Neural progenitor cell (in vitro differentiated cells): ENCODE measurements around the gene RUNX1. TPM values are rescaled to one million over a fixed set of nuclear protein-coding genes. Genes with fewer than 3 reads are reported as not detected.

Source experiments
- DNase-seq: peaks from one replicate; pipeline ENCODE4 v3.0.0-alpha.2; 2016; ENCODE audit warnings: low spot score
- H2AFZ ChIP-seq: fragments of 200-600 bp; sonication (generic); replicated peaks from 2 replicates; pipeline ENCODE4 v1.6.1; 2016; ENCODE audit warnings: antibody characterized with exemption
- H3F3A ChIP-seq: fragments of 200-600 bp; sonication (generic); 2 replicates; pipeline ENCODE4 v1.6.1; 2016; ENCODE audit warnings: antibody characterized with exemption, low read depth
- H3K27ac ChIP-seq: fragments of 200-600 bp; sonication (generic); 2 replicates; pipeline ENCODE4 v1.5.1; 2016; ENCODE audit warnings: mild to moderate bottlenecking
- H3K27me3 ChIP-seq: fragments of 200-600 bp; sonication (generic); 2 replicates; pipeline ENCODE4 v1.6.1; 2016; ENCODE audit warnings: mild to moderate bottlenecking, moderate library complexity
- H3K36me3 ChIP-seq: fragments of 200-600 bp; sonication (generic); 2 replicates; pipeline ENCODE4 v1.5.1; 2016
- H3K4me1 ChIP-seq: fragments of 200-600 bp; sonication (generic); 2 replicates; pipeline ENCODE4 v1.6.1; 2016; ENCODE audit warnings: mixed run types
- H3K4me2 ChIP-seq: fragments of 200-600 bp; sonication (generic); 2 replicates; pipeline ENCODE4 v1.6.1; 2016
- H3K4me3 ChIP-seq: fragments of 200-600 bp; sonication (generic); 2 replicates; pipeline ENCODE4 v1.5.1; 2016
- H3K79me2 ChIP-seq: fragments of 200-600 bp; sonication (generic); 2 replicates; pipeline ENCODE4 v1.6.1; 2016; ENCODE audit warnings: low read depth
- H3K9ac ChIP-seq: fragments of 200-600 bp; sonication (generic); 2 replicates; pipeline ENCODE4 v1.6.1; 2016
- H3K9me3 ChIP-seq: fragments of 200-600 bp; sonication (generic); 2 replicates; pipeline ENCODE4 v1.5.1; 2016; ENCODE audit warnings: low read depth
- H4K20me1 ChIP-seq: fragments of 200-600 bp; sonication (generic); 2 replicates; pipeline ENCODE4 v1.6.1; 2016; ENCODE audit warnings: low read depth
- H3K27ac Mint-ChIP-seq: 3 replicates; pipeline ENCODE4 v1.8.0; 2021; ENCODE audit warnings: mixed read lengths
- H3K27me3 Mint-ChIP-seq: 2 replicates; pipeline ENCODE4 v1.8.0; 2022; ENCODE audit warnings: low read depth, mild to moderate bottlenecking, inconsistent platforms, moderate library complexity, mixed read lengths; ENCODE audit not compliant: insufficient read depth
- H3K36me3 Mint-ChIP-seq: 3 replicates; pipeline ENCODE4 v1.8.0; 2021; ENCODE audit warnings: mixed read lengths
- H3K4me1 Mint-ChIP-seq: 3 replicates; pipeline ENCODE4 v1.8.0; 2021; ENCODE audit warnings: mixed read lengths
- H3K4me3 Mint-ChIP-seq: 3 replicates; pipeline ENCODE4 v1.8.0; 2021; ENCODE audit warnings: mild to moderate bottlenecking, moderate library complexity, mixed read lengths
- H3K9me3 Mint-ChIP-seq: 3 replicates; pipeline ENCODE4 v1.8.0; 2020; ENCODE audit warnings: mixed read lengths
- CTCF ChIP-seq: fragments of 200-600 bp; sonication (generic); IDR thresholded peaks from 2 replicates; pipeline ENCODE4 v1.5.1; 2017; ENCODE audit warnings: antibody characterized with exemption, mild to moderate bottlenecking
- EZH2 ChIP-seq: fragments of 200-600 bp; sonication (generic); IDR thresholded peaks from 2 replicates; pipeline ENCODE4 v1.6.1; 2017; ENCODE audit warnings: antibody characterized with exemption, mild to moderate bottlenecking, moderate library complexity
- EZH2phosphoT487 ChIP-seq: fragments of 200-600 bp; sonication (generic); IDR thresholded peaks from 2 replicates; pipeline ENCODE4 v1.6.1; 2017; ENCODE audit warnings: antibody characterized with exemption
- total RNA-seq: library from RNA; depleted of rRNA; stranded (reverse); fragments of >200 nt; gene quantifications from 2 replicates; pipeline ENCODE4 v1.2.3, GENCODE V29; 2015; ENCODE audit warnings: low replicate concordance

Gene RUNX1
- total RNA-seq, 1 donor from 2014 or later = 0.09 TPM

- Mint-ChIP-seq H3K9me3 (no peaks in the 10 kb centered on the region), H3K27ac (no peak overlapping the region), H3K27me3 (peaks cover 40% of the 10 kb centered on the region), H3K36me3 (no peaks in the 10 kb centered on the region), H3K4me3 (peak overlapping the region; percentile 24), H3K4me1 (peaks cover 19% of the 10 kb centered on the region)
- no peaks in the 10 kb centered on the region for H3K79me2 ChIP-seq
- TF ChIP-seq EZH2 (no peak), CTCF (no peak), EZH2phosphoT487 (no peak)
- H3K9ac ChIP-seq = no peak overlapping the region
- peaks cover 36% of the 10 kb centered on the region for H4K20me1 ChIP-seq
- peak; percentile 43 for DNase-seq
- no peak overlapping the region for H3K4me3 ChIP-seq
- H3K4me2 ChIP-seq = no peak overlapping the region
- peaks cover 28% of the 10 kb centered on the region for H3F3A ChIP-seq
- no peak overlapping the region for H3K27ac ChIP-seq
- no peak overlapping the region for H2AFZ ChIP-seq
- H3K4me1 ChIP-seq = peaks cover 18% of the 10 kb centered on the region
- H3K27me3 ChIP-seq = peaks cover 99% of the 10 kb centered on the region
- no peaks in the 10 kb centered on the region for H3K36me3 ChIP-seq
- H3K9me3 ChIP-seq = no peaks in the 10 kb centered on the region
These were observed 164.0 kb downstream of the RUNX1 start for GRCh38 chr21:34885125-34885524.

DNA sequence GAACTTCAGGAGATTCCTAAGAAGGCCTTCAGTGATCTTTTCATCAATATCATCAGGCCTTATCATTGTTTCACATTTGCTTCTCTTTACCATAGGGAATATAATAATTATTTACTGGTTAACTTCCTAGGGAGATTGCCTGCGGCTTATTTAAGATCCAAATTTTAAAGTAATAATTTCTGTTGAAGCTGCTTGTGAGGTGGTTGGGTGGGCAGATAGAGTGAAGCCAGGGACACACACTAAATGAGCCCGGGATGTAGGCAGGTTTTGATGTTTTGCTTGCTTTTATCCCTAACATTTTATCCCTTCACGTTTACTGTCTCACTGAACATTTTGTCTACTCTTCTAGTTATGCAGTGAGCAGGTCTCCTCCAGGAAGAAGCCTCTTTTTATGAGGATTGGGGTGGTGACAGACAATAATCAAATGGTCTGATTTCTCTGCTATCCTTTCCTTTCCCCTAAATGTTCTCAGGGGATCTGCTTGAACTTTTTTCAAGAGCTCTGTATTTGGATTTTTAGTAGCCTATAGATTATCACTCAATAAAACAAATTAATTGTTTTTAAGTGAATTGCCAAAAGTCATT lies 164.7 kb downstream of the RUNX1 start:
- Histone ChIP-seq H3K4me3 (no peak overlapping the region), H4K20me1 (peaks cover 36% of the 10 kb centered on the region), H3K4me1 (peaks cover 18% of the 10 kb centered on the region), H3K79me2 (no peaks in the 10 kb centered on the region), H3K9ac (no peak overlapping the region), H3K9me3 (no peaks in the 10 kb centered on the region), H3F3A (peaks cover 27% of the 10 kb centered on the region), H3K36me3 (no peaks in the 10 kb centered on the region), H3K27me3 (peaks cover 92% of the 10 kb centered on the region), H3K4me2 (no peak overlapping the region), H2AFZ (no peak overlapping the region), H3K27ac (no peak overlapping the region)
- Mint-ChIP-seq H3K27me3 (peaks cover 40% of the 10 kb centered on the region), H3K9me3 (no peaks in the 10 kb centered on the region), H3K4me1 (peaks cover 19% of the 10 kb centered on the region), H3K27ac (no peak overlapping the region), H3K4me3 (no peak overlapping the region), H3K36me3 (no peaks in the 10 kb centered on the region)
- no peak for DNase-seq
- no peak for TF ChIP-seq EZH2
- TF ChIP-seq EZH2phosphoT487 = no peak
- TF ChIP-seq CTCF = no peak

- H3K79me2 ChIP-seq = no peaks in the 10 kb centered on the region
- H3K9me3 ChIP-seq = no peaks in the 10 kb centered on the region
- H4K20me1 ChIP-seq = peaks cover 36% of the 10 kb centered on the region
- DNase-seq = no peak
- Mint-ChIP-seq H3K36me3 (no peaks in the 10 kb centered on the region), H3K4me3 (no peak overlapping the region), H3K9me3 (no peaks in the 10 kb centered on the region), H3K4me1 (peaks cover 19% of the 10 kb centered on the region), H3K27me3 (peaks cover 40% of the 10 kb centered on the region), H3K27ac (no peak overlapping the region)
- peaks cover 23% of the 10 kb centered on the region for H3F3A ChIP-seq
- H2AFZ ChIP-seq = no peak overlapping the region
- TF ChIP-seq CTCF (no peak), EZH2 (no peak), EZH2phosphoT487 (no peak)
- no peak overlapping the region for H3K4me3 ChIP-seq
- no peaks in the 10 kb centered on the region for H3K36me3 ChIP-seq
- no peak overlapping the region for H3K27ac ChIP-seq
- H3K9ac ChIP-seq = no peak overlapping the region
- H3K27me3 ChIP-seq = peaks cover 84% of the 10 kb centered on the region
- no peak overlapping the region for H3K4me2 ChIP-seq
- peaks cover 18% of the 10 kb centered on the region for H3K4me1 ChIP-seq
These were observed 165.4 kb downstream of the RUNX1 start for GRCh38 chr21:34883491-34884271.
